Esophagus squamous epithelium (tissue), 5 donors: ENCODE measurements around the gene QRICH1. TPM values are rescaled to one million over a fixed set of nuclear protein-coding genes. Genes with fewer than 3 reads are reported as not detected.

Experiments used
- DNase-seq: peaks from one replicate; lab custom pipeline; 2025; lab: John Stamatoyannopoulos, UW
- H3K27ac ChIP-seq, 4 donors: fragments of 200-600 bp; sonication (generic); one replicate each; pipeline ENCODE4 v1.5.1; 2016 to 2019; ENCODE audit warnings: mild to moderate bottlenecking in 1 of 4
- H3K27me3 ChIP-seq, 4 donors: fragments of 200-600 bp; sonication (generic); 1 replicate in 3 of 4; 2 replicates in 1 of 4; pipeline versions ENCODE4 v1.5.1 to v1.6.0; 2017 to 2021; ENCODE audit warnings: antibody characterized with exemption in 1 of 4
- H3K36me3 ChIP-seq, 3 donors: fragments of 200-600 bp; sonication (generic); one replicate each; pipeline ENCODE4 v1.5.1; 2016 to 2019
- H3K4me1 ChIP-seq, 3 donors: fragments of 200-600 bp; sonication (generic); one replicate each; pipeline ENCODE4 v1.5.1; 2017 to 2019
- H3K4me3 ChIP-seq, 4 donors: fragments of 200-600 bp; sonication (generic); 1 replicate in 3 of 4; 2 replicates in 1 of 4; pipeline ENCODE4 v1.5.1; 2016 to 2019; ENCODE audit warnings: mild to moderate bottlenecking in 2 of 4, moderate library complexity in 1 of 4
- H3K9me3 ChIP-seq, 3 donors: fragments of 200-600 bp; sonication (generic); one replicate each; pipeline ENCODE4 v1.5.1; 2016 to 2019
- CTCF ChIP-seq, 6 experiments: fragments of 450-650 bp in 4 of 6; fragments of 200-600 bp in 2 of 6; sonication (generic) in 2 of 6; IDR thresholded peaks; one replicate each; pipeline ENCODE4 v1.5.1; 2016 to 2019; ENCODE audit warnings: antibody characterized with exemption in 6 of 6, mild to moderate bottlenecking in 4 of 6, moderate library complexity in 4 of 6
- POLR2A ChIP-seq, 4 donors: fragments of 450-650 bp; IDR thresholded peaks; one replicate each; pipeline ENCODE4 v1.6.1; 2017; ENCODE audit warnings: antibody characterized with exemption in 4 of 4, mild to moderate bottlenecking in 4 of 4, moderate library complexity in 3 of 4
- WGBS, 2 donors: methylation state at CpG; one replicate each; pipeline ENCODE4 v1.1.5; 2018; 5-methylcytosine and 5-hydroxymethylcytosine counted together
- intact Hi-C: fragments of 100-400 bp; cut with DNase I; formaldehyde crosslinking; loops from one replicate; pipeline ENCODE4 v1.15.0; 2022
- total RNA-seq, 4 donors: library from RNA; depleted of rRNA; stranded (reverse); fragments of >200 nt; gene quantifications; one replicate each; pipeline ENCODE4 v1.1.0, GENCODE V29; 2016
- donor health status: DM: yes; HTN: yes; CAD: no.

QRICH1 gene
- total RNA-seq, 4 donors from 2014 or later = 36.8 to 85.6 (median 49.1) TPM

GRCh38 chr3:49027634-49028033, 66.2 kb downstream of the QRICH1 start:
- no peaks in the 10 kb centered on the region for H3K27me3 ChIP-seq
- H3K4me1 ChIP-seq = peaks cover 21 to 71% (median 26%) of the 10 kb centered on the region in 3 donors
- peaks cover 30 to 84% (median 45%) of the 10 kb centered on the region in 3 donors for H3K36me3 ChIP-seq
- H3K4me3 ChIP-seq = no peak overlapping the region
- no peak for TF ChIP-seq CTCF (IDR thresholded peaks at IDR 0.05)
- TF ChIP-seq POLR2A (IDR thresholded peaks at IDR 0.05) = no peak
- H3K27ac ChIP-seq = peak overlapping the region in 3 of 4 donors; percentile 12 to 98 (median 94)
- intact Hi-C loops = loop anchor here (10.0 kb wide), 1 partner anchor 67 kb away; the partner anchor contains the start of gene QRICH1
- no peak for DNase-seq
- 92 to 93% methylated on average over 7 to 9 of the region's 9 CpGs for WGBS, 2 donors
- H3K9me3 ChIP-seq = no peaks in the 10 kb centered on the region

GRCh38 chr3:49026536-49026935, 67.3 kb downstream of the QRICH1 start:
- Histone ChIP-seq H3K9me3 (no peaks in the 10 kb centered on the region), H3K27me3 (no peaks in the 10 kb centered on the region), H3K4me3 (no peak overlapping the region), H3K36me3 (peaks cover 28 to 73% (median 41%) of the 10 kb centered on the region in 3 donors), H3K4me1 (peaks cover 24 to 76% (median 28%) of the 10 kb centered on the region in 3 donors), H3K27ac (no peak overlapping the region)
- TF ChIP-seq POLR2A (IDR thresholded peaks at IDR 0.05) = no peak
- no peak for TF ChIP-seq CTCF (IDR thresholded peaks at IDR 0.05)
- DNase-seq = no peak
- WGBS, 2 donors = 67 to 96% methylated on average over 3 of the region's 3 CpGs
- intact Hi-C loops = loop anchor here (10.0 kb wide), 1 partner anchor 68 kb away; the partner anchor contains the start of gene QRICH1

- Histone ChIP-seq H3K36me3 (peaks cover 28 to 67% (median 36%) of the 10 kb centered on the region in 3 donors), H3K27ac (peak overlapping the region in 1 of 4 donors; percentile 13), H3K4me3 (no peak overlapping the region), H3K4me1 (peaks cover 24 to 76% (median 28%) of the 10 kb centered on the region in 3 donors), H3K27me3 (no peaks in the 10 kb centered on the region), H3K9me3 (no peaks in the 10 kb centered on the region)
- 70% methylated on average over 3 to 4 of the region's 8 CpGs for WGBS, 2 donors
- TF ChIP-seq POLR2A (IDR thresholded peaks at IDR 0.05) (no peak), CTCF (IDR thresholded peaks at IDR 0.05) (no peak)
- no peak for DNase-seq
- intact Hi-C loops = loop anchor here (10.0 kb wide), 1 partner anchor 69 kb away; the partner anchor contains the start of gene QRICH1
These were observed 67.9 kb downstream of the QRICH1 start for GRCh38 chr3:49025793-49026520.

GRCh38 chr3:49025005-49025792, 68.7 kb downstream of the QRICH1 start:
- H3K4me1 ChIP-seq = peaks cover 26 to 83% (median 32%) of the 10 kb centered on the region in 3 donors
- H3K36me3 ChIP-seq = peaks cover 28 to 59% (median 32%) of the 10 kb centered on the region in 3 donors
- no peak overlapping the region for H3K4me3 ChIP-seq
- no peak for DNase-seq
- H3K27ac ChIP-seq = peak overlapping the region in 1 of 4 donors; percentile 13
- intact Hi-C loops = loop anchor here (10.0 kb wide), 1 partner anchor 70 kb away; the partner anchor contains the start of gene QRICH1
- H3K9me3 ChIP-seq = no peaks in the 10 kb centered on the region
- H3K27me3 ChIP-seq = no peaks in the 10 kb centered on the region
- WGBS, 2 donors = 34% methylated on average over 5 of the region's 13 CpGs; no CpG with 5 or more reads in 1 of the 2 donors
- TF ChIP-seq POLR2A (IDR thresholded peaks at IDR 0.05) (no peak), CTCF (IDR thresholded peaks at IDR 0.05) (no peak)
